GM10847 (cell line): ENCODE results near the gene PLIN3.

ENCODE experiments used
- POLR2A ChIP-seq: IDR thresholded peaks from 2 replicates; pipeline ENCODE4 v1.6.1; 2011; ENCODE audit not compliant: insufficient read length; ENCODE audit errors: extremely low read depth

PLIN3 gene

DNA sequence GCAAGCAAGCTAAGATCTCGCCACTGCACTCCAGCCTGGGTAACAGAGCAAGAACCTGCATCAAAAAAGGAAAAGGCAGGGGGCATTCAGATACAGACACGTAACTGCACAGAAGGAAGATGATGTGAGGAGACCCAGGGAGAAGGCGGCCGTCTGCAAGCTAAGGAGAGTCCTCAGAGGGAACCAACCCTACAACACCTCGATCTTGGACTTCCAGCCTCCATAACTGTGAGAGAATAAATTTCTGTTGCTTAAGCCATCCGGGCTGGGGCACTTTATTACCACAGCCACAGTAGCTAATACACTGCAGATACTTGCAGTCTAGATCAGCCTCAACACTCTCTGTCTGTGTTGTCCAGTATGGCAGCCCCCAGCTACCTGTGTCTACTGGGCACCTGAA, 43.9 kb downstream of the PLIN3 start:
- TF ChIP-seq POLR2A, result no peak

DNA sequence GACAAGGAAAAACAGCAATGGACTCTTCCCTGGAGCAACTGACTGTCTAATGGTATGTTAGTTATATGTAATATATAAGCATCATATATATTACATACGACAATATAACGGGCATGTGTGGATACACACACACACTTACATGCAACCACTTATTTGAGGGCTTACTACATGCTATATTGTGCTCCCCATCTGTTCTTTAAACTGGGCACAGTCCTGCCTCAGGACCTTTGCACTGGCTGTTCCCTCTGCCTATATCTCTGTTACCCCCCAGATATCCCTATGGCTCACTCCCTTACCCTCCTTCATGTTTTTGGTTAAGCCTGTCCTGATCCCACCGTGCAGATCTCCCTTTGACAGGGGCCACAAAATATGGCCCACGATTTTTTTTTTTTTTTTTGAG, 46.2 kb downstream of the PLIN3 start:
- no peak for TF ChIP-seq POLR2A

DNA sequence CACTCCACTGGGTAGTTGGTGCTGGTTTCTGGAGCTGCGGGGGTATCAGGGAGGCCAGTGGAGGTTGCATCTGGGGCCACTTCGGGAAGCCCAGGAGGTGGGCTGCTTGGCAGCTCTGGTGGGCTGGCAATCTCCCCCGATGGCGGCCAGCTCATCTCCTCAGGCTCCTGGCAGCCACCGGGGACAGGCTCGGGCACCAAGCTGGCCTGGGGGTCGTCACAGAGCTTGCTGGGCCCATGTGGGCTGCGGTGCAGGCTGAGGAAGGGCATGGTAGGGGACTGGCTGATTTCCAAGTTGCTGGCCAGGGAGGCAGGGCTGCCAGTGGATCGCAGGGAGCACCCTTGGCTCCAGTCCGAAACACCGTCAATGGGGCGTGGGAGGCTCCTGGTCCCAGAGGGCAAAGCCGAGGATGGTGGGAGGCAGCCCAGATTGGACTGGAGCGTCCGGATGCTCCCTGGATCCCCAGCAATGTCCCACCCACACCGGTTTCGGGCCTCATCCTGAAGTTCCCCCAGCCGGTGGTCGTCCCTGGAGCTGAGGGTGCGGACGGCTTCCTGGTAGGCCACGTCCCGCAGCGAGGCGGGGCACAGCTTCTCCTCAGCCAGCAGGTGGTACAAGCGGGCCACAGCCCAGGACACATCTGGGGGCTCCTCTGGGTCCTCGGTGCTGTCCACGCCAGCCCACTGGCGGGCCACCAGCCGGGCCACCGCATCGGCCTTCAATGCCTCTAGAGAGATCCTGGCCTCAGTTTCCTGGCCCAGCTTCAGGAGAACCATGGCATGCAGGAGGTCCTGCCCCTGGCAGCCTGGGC, 49.8 kb downstream of the PLIN3 start:
- TF ChIP-seq POLR2A, result no peak

DNA sequence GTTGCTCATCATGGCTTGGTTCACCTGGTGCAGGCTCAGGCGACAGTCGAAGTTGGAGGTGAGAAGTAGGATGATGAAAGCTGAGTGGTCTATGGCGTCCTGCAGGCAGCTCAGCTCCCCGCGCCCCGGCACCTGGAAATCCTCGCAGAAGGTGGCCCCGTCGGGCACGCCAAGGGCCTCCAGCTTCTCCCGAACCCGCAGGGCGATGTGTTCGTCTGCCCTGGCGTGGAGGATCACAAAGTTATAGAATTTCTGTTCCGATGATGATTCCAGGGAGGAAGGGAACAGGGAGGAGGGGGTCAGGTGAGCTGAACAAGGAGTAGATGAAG, 50.6 kb downstream of the PLIN3 start:
- no peak for TF ChIP-seq POLR2A

DNA sequence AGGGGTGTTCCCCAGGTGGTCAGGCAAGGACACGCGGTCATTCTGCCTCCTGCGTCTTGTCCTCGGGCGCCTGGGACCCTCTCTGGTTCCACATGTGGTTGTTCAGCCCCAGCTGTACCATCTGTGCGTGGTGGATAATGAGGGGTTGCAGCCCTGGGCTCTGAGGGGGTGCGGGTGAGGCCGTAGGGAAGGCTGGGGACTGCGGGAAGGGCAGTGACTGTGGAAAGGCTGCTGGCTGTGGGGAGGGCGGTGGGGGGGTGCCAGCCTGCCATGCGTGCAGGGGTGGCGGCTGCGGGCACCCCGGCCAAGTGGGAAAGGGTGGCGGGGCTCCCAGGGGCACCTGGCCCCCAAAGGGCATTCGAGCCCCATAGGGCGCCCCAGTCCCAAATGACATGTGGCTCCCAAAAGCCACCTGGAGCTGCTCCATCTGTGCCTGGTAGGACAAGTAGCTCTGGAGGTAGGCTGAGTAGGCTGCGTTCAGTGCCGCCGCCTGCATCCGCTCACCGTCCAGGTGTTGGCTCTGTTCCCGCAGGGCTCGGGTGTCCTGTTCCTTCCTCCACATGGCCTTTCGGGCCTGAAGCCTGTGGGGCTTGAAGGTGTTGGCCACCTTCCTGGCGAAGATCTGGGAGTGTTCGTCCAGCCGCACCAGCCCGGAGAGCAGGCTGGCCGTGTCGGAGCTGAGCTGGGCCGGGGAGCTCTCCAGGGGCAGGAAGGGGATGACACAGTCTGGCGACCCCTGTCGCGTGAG, 51.1 kb downstream of the PLIN3 start:
- no peak for TF ChIP-seq POLR2A

DNA sequence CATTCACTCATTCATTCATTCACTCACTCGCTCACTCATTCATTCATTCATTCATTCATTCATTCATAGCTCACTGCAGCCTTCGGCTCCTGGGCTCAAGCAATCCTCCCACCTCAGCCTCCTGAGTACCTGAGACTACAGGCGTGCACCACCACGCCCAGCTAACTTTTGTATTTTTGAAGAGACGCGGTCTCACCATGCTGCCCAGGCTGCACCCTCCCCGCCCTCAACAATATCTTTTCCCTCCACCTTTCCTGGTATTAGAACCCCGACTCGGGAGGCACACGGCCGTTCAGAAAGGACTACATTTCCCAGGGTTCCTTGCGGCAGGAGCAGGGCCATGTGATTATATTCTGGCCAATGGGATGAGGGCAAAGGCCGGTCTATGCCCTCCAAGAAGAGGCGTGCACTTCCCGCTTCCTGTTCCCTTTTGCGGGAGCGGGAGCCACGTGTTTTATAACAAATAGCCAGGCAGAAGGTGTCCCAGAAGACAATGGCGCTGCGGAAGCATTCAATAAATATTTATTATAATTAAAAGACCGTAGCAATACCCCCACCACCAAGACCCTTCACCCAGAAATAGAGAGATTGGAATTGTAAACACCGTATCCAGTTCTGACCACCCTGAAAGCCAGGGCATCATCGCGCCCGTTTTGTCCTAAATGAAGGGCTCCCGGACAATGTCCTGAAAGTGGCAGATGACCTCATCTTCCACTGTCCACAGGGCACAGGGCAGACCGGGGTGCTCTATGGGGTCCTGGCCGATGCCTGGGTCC, 51.9 kb downstream of the PLIN3 start:
- TF ChIP-seq POLR2A, result no peak

DNA sequence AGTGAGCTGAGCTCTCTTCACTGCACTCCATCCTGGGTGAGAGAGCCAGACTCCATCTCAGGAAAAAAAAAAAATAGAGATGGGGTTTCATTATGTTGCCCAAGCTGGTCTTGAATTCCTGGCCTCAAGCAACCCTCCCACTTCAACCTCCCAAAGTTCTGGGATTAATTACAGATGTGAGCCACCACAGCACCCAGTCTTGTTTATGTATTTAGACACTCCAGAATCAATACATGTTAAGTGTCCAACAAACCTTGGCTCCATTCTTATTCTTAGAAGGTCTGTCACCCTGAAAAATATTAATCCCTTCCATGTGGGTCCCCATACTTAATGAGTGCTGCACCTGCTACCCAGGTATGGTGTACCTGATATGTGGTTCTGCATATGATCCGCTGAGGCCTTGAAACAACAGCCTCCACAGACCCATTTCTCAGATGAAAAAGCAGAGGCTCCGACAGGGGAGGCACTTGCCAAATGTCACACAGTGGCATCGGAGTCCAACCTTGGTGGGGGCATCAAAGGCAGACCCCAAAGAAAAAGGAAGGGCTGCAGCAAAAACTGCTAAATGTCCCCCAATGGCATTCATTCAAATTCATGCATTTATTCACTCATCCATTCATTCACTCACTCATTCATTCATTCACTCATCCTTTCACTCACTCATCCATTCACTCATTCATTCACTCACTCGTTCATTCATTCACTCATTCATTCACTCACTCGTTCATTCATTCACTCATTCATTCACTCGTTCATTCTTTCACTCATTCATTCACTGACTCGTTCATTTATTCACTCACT, 52.6 kb downstream of the PLIN3 start:
- no peak for TF ChIP-seq POLR2A

DNA sequence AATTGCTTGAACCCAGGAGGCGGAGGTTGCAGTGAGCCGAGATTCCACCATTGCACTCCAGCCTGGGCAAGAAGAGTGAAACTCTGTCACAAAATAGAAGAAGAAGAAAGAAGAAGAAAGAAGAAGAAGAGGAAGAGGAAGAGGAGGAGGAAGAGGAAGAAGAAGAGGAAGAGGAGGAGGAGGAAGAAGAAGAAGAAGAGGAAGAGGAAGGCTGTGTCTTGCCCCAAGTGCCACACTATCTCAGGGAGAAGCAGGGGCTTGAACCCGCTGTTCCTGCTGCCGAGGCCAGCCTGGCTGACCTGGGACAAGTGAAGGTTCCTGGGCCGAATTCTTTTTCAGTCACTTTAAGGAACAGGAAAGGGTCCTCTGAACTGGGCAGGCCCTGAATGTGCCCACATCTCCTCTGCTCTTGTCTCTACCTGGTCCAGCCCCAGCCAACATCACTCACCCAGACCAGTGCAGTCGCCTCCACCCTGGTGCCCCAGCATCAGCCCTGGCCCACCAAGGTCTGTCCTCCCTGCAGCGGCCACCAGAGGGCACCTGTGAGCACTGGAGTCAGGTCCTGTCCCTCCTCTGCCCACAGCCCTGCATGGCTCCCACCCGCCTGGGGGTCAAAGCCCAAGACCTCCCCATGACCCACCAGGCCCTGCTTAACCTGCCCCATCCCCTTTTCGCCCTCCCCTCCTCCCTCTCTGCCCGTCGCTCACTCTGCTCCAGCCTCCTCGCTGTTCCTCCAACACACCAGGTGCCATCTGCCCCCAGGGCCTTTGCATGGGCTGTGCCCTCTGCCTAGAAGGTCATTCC, 55.9 kb downstream of the PLIN3 start:
- no peak for TF ChIP-seq POLR2A

DNA sequence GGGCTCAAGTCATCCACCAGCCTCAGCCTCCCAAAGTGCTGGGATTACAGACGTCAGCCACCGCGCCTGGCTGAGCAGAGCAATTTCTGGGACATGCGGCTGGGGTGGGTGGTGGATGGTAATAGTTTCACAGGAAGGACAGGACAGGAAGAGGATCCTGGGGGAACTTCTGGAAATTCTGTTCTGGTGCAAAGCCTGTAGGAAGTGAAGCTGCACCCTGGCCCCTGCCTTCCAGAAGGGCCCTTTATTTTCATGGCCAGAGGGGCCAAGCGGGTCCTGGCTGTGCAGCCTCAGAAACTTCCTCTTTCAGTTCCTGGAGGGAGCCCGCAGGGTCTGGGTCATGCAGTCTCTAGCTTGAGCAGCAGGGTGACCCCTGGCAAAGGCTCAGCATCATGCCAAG, 60.3 kb downstream of the PLIN3 start:
- no peak for TF ChIP-seq POLR2A

DNA sequence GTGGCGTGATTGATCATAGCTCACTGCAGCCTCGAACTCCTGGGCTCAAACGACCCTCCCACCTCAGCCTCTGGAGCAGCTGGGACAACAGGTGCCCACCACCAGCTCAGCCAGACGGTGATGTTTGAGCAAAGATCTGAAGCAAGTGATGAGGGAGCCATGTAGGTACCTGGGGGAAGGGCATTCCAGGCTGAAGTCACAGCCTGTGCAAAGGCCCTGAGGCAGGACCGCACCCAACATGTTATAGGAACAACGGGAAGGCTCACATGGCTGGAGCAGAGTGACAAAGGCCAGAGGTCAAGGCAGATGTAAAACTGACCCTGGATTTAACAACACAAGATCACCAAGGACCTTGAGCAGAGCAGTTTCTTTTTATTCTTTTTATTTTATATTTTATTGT, 61.1 kb downstream of the PLIN3 start:
- TF ChIP-seq POLR2A, result no peak

DNA sequence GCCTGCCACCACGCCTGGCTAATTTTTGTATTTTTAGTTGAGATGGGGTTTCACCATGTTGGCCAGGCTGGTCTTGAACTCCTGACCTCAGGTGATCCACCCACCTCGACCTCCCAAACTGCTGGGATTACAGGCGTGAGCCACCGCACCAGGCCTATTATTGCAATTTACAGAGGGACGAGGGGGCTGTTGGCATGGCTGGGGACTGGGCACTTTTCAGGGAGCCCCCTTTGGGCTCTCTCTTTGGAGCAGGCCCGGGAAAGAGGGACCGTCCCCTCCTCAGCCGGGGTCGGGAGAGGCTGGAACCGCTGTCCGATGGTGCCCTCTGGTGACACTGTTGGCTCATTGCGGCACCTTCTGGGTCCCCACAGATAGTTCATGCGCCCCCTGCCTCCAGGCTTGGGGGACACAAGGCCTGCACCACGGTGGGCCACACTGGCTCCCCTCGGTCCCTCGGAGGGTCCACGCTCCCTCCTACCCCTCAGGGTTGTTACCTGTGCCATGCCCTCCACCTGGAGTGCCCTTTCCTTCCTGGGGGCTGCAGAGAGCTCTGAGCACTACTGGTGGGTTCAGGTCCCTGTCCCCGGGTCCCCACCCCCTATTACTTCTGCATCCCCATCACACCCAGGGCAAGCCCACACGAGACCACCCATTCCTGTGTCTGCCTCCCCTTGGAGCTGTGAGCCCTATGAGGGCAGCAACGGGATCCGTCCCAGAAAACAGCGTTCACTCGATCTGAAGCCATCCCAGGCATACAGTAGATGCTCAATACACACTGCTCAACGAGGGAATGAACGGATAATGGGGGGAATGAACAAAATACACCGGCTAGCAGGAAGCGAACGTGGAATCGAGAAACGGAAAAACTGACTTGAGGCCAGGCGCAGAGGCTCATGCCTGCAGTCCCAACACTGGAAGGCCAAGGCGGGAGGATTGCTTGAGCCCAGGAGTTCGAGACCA, 63.5 kb downstream of the PLIN3 start:
- no peak for TF ChIP-seq POLR2A

DNA sequence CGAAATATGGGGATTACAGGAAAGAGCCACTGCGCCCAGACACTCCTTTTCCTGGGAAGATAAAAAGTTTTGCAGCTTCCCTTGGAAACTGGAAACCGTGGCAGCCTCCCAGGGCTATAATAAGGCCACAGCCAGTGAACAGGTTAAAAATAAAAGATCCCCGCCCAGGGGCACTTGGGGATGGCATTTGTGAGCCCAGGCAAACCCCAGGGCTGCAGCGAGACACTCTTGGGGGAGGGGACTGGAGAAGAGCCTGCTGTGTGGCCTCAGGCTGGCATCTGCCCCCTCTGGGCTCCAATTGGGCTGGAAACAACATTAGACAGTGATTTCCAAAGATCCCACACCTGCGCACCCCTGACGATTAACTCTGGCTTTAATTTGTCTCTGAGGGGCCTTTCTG, 64.8 kb downstream of the PLIN3 start:
- no peak for TF ChIP-seq POLR2A

DNA sequence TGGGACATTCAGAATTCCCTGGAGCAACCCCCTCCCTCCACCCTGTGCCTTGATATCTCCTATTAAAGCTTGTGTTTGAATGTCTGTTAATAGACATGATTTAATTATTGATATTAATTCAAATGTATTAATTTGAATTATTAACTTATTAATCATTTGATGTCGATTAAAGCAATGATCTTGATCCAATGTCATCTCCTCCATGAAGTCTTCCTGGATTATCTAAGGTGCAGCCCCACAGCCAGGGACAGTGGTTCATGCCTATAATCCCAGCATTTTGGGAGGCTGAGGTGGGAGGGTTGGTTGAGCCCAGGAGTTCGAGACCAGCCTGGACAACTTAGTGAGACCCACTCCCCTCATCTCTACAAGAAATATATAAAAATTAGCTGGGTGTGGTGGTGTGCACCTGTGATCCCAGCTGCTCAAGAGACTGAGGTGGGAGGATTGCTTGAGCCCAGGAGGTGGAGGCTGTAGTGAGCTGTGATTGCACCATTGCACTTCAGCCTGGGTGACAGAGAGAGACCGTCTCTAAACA, 66.3 kb downstream of the PLIN3 start:
- TF ChIP-seq POLR2A, result no peak
